Parathyroid adenoma (tissue), 2 donors: ENCODE data around the gene CCBE1.

Source experiments
- H2AFZ ChIP-seq: fragments of 300-600 bp; sonication (generic); one replicate; pipeline ENCODE4 v1.7.0; 2017; ENCODE audit warnings: antibody characterized with exemption, mild to moderate bottlenecking
- H3K27ac ChIP-seq: fragments of 300-600 bp; sonication (generic); one replicate; pipeline ENCODE4 v1.7.0; 2017
- H3K27me3 ChIP-seq: fragments of 300-600 bp; sonication (generic); one replicate; pipeline ENCODE4 v1.7.0; 2017; ENCODE audit warnings: low read length; ENCODE audit not compliant: control insufficient read depth, insufficient read depth
- H3K36me3 ChIP-seq: fragments of 300-600 bp; sonication (generic); one replicate; pipeline ENCODE4 v1.7.0; 2017; ENCODE audit warnings: low read length; ENCODE audit not compliant: control insufficient read depth, insufficient read depth
- H3K4me1 ChIP-seq: fragments of 300-600 bp; sonication (generic); one replicate; pipeline ENCODE4 v1.7.0; 2017; ENCODE audit warnings: control low read depth
- H3K4me2 ChIP-seq: fragments of 300-600 bp; sonication (generic); one replicate; pipeline ENCODE4 v1.7.0; 2017; ENCODE audit warnings: low read length
- H3K4me3 ChIP-seq: fragments of 300-600 bp; sonication (generic); one replicate; pipeline ENCODE4 v1.7.0; 2017; ENCODE audit warnings: low read depth, low read length
- H3K79me2 ChIP-seq: fragments of 300-600 bp; sonication (generic); one replicate; pipeline ENCODE4 v1.7.0; 2017; ENCODE audit warnings: control low read depth
- H3K9ac ChIP-seq: fragments of 300-600 bp; sonication (generic); one replicate; pipeline ENCODE4 v1.7.0; 2017; ENCODE audit warnings: mild to moderate bottlenecking
- H3K9me3 ChIP-seq: fragments of 300-600 bp; sonication (generic); one replicate; pipeline ENCODE4 v1.7.0; 2017; ENCODE audit warnings: low read length; ENCODE audit not compliant: control insufficient read depth
- TF ChIP-seq, protein P1 (sequence below): fragments of 300-600 bp; sonication (generic); IDR thresholded peaks from one replicate; pipeline ENCODE4 v1.7.0; 2017; ENCODE audit warnings: antibody characterized with exemption, mild to moderate bottlenecking
- donor health status: primary hyperparathyroidism.

The CCBE1 gene

DNA sequence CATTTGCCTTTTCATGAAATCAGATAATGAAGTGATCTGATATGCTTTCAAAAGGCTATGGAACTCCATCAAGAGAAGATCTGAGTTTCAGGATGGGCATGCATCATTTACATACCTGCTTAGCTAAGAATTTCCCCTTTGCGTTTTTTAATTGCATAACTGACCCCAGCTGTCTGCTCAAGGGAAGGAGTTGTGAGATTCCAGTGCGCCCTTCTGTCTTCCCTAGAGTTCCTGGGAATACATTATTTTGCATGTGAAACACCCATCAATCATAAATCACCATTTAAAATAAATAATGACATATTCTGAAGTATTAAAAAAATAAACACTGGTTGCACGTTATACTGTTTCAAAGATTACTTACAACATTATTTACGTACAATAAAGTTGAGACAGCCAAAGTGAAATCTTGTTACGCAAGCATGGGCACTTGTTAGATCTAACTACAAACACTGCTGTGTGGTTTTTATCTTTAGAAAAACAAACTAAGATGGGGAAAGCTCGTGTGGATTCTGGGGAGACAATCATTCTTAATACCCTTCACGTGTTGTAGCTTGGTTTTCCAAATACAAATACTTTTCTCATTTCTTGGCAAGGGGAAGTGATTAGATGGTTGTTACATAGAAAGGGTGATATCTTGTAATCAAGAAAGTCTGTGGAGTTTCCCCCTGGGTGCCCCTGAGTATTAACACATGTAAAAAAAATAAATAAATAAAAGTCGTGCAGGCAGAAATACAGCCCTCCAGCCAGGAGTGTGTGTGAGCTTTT lies 212.5 kb downstream of the CCBE1 start:
- H3K4me3 ChIP-seq = peak overlapping the region; percentile 41
- no peak overlapping the region for H3K9ac ChIP-seq
- H3K27ac ChIP-seq = no peak overlapping the region
- H2AFZ ChIP-seq = no peak overlapping the region
- H3K4me2 ChIP-seq = peak overlapping the region; percentile 39
- no peaks in the 10 kb centered on the region for H3K27me3 ChIP-seq
- TF ChIP-seq, protein P1, sequence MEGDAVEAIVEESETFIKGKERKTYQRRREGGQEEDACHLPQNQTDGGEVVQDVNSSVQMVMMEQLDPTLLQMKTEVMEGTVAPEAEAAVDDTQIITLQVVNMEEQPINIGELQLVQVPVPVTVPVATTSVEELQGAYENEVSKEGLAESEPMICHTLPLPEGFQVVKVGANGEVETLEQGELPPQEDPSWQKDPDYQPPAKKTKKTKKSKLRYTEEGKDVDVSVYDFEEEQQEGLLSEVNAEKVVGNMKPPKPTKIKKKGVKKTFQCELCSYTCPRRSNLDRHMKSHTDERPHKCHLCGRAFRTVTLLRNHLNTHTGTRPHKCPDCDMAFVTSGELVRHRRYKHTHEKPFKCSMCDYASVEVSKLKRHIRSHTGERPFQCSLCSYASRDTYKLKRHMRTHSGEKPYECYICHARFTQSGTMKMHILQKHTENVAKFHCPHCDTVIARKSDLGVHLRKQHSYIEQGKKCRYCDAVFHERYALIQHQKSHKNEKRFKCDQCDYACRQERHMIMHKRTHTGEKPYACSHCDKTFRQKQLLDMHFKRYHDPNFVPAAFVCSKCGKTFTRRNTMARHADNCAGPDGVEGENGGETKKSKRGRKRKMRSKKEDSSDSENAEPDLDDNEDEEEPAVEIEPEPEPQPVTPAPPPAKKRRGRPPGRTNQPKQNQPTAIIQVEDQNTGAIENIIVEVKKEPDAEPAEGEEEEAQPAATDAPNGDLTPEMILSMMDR = no peak
- H3K36me3 ChIP-seq = no peaks in the 10 kb centered on the region
- H3K4me1 ChIP-seq = peaks cover 4% of the 10 kb centered on the region
- H3K9me3 ChIP-seq = no peaks in the 10 kb centered on the region
- no peaks in the 10 kb centered on the region for H3K79me2 ChIP-seq

DNA sequence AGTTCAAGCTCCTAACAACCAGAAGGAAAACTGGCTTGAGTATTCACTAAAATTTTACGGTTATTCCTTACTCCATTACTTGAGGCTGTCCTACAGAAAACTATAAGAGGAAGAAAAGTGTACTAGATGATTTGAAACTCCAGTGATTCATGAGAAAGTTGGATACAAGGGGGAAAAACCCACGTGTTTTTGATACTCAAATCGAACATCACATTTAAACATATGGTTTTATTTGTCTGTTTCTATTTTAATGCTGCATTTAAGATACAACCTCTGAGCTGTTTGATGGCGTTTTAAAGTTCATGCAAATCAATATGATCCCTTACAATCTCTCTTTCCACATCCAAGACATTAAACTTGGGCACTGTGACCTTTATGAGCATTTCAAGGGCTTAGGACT lies 213.1 kb downstream of the CCBE1 start:
- Histone ChIP-seq H2AFZ (no peak overlapping the region), H3K4me3 (peak overlapping the region; percentile 41), H3K27ac (no peak overlapping the region), H3K79me2 (no peaks in the 10 kb centered on the region), H3K9ac (no peak overlapping the region), H3K36me3 (no peaks in the 10 kb centered on the region), H3K4me2 (peak overlapping the region; percentile 39), H3K9me3 (no peaks in the 10 kb centered on the region), H3K27me3 (no peaks in the 10 kb centered on the region), H3K4me1 (peaks cover 8% of the 10 kb centered on the region)
- TF ChIP-seq, protein P1 = no peak

DNA sequence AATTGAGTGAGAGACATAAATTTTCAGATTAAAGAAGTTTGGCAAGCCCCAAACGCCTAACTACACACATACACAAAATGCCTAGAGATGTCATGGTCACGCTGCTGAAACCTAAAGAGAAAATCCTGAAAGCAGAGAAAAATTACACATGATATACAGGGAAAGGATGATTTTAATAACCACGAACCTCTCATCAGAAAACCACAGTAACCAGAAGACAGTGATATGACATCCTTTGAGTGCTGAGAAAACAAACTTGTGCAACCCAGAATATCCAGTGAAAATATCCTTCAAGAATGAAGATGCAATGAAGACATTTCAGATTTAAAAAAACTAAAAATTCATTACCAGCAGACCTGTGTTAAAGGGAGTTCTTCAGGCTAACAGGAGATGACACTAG lies 215.8 kb downstream of the CCBE1 start:
- H3K79me2 ChIP-seq = no peaks in the 10 kb centered on the region
- no peak overlapping the region for H3K9ac ChIP-seq
- no peak overlapping the region for H3K4me3 ChIP-seq
- no peaks in the 10 kb centered on the region for H3K27me3 ChIP-seq
- no peaks in the 10 kb centered on the region for H3K9me3 ChIP-seq
- peaks cover 11% of the 10 kb centered on the region for H3K4me1 ChIP-seq
- H3K36me3 ChIP-seq = no peaks in the 10 kb centered on the region
- TF ChIP-seq, protein P1 = no peak
- H2AFZ ChIP-seq = no peak overlapping the region
- no peak overlapping the region for H3K27ac ChIP-seq
- H3K4me2 ChIP-seq = no peak overlapping the region

GRCh38 chr18:59479776-59480175 lies 217.4 kb downstream of the CCBE1 start:
- Histone ChIP-seq H2AFZ (no peak overlapping the region), H3K4me3 (no peak overlapping the region), H3K79me2 (no peaks in the 10 kb centered on the region), H3K9ac (no peak overlapping the region), H3K4me2 (peak overlapping the region; percentile 26), H3K4me1 (peaks cover 11% of the 10 kb centered on the region), H3K9me3 (no peaks in the 10 kb centered on the region), H3K27me3 (no peaks in the 10 kb centered on the region), H3K36me3 (no peaks in the 10 kb centered on the region), H3K27ac (no peak overlapping the region)
- TF ChIP-seq, protein P1 = no peak

DNA sequence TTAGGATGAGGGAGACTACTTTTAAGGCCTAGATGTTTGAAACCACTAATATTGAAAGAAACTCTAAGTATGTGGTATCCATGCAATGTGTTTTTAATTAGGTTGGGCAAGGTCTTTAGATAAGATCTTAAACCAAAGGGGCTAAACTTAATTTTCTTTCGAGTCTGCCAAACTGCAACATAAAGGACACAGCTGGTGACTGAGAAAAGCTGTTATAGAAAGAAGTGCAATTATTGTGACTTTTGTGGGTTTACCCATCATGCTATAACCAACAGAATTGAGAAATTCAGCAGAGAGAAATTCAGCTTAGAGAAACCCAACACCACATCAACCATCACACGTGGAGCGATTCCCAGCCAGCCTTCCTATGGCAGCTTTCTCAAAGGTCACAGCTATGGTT lies 218.6 kb downstream of the CCBE1 start:
- H3K79me2 ChIP-seq = no peaks in the 10 kb centered on the region
- peak overlapping the region; percentile 40 for H3K4me2 ChIP-seq
- peaks cover 6% of the 10 kb centered on the region for H3K4me1 ChIP-seq
- TF ChIP-seq, protein P1 = no peak
- no peak overlapping the region for H2AFZ ChIP-seq
- no peak overlapping the region for H3K9ac ChIP-seq
- H3K9me3 ChIP-seq = no peaks in the 10 kb centered on the region
- no peaks in the 10 kb centered on the region for H3K36me3 ChIP-seq
- H3K27ac ChIP-seq = no peak overlapping the region
- no peak overlapping the region for H3K4me3 ChIP-seq
- no peaks in the 10 kb centered on the region for H3K27me3 ChIP-seq
